Omental fat pad (tissue), 4 donors: ENCODE results near the gene PTPRG. TPM values are rescaled to one million over a fixed set of nuclear protein-coding genes. Genes with fewer than 3 reads are reported as not detected.

Experiments used
- ATAC-seq: fragments of 150-250 bp; one replicate; pipeline ENCODE4 v1.9.1; 2016; ENCODE audit warnings: mild to moderate bottlenecking, moderate library complexity; ENCODE audit not compliant: low FRiP score
- DNase-seq: peaks from one replicate; pipeline ENCODE4 v3.0.0-alpha.2; 2019; ENCODE audit warnings: low spot score
- CTCF ChIP-seq, 3 donors: fragments of 450-650 bp; IDR thresholded peaks; one replicate each; pipeline ENCODE4 v1.5.1; 2016 to 2017; ENCODE audit warnings: antibody characterized with exemption in 3 of 3, mild to moderate bottlenecking in 3 of 3, moderate library complexity in 2 of 3
- total RNA-seq, 4 donors: library from RNA; depleted of rRNA; stranded (reverse); fragments of >200 nt; gene quantifications; one replicate each; pipeline ENCODE4 v1.1.0, GENCODE V29; 2016

PTPRG gene
- total RNA-seq, 4 donors from 2014 or later = 90.0 to 172 (median 104) TPM

DNA sequence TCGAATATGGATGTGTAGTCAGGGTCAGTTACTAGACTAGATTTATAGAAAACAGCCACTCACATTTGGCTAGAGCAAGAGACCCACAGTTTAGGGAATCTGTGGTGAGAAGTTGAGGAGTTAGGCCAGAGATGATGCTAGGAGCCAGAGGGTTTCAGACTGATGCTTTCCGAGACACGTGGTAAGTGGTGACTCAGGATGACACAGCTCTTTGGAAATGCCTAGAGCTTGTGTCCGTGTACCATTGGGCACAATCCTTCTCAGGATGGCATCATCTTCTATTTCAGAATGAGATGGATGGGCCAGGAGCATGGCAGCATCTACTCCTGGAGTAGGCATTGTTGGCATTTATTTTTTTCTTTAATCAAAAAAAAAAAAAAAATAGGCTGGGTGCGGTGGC, 28.5 kb downstream of the PTPRG start:
- TF ChIP-seq CTCF (IDR thresholded peaks at IDR 0.05) = no peak
- ATAC-seq (no peak), DNase-seq (no peak)

DNA sequence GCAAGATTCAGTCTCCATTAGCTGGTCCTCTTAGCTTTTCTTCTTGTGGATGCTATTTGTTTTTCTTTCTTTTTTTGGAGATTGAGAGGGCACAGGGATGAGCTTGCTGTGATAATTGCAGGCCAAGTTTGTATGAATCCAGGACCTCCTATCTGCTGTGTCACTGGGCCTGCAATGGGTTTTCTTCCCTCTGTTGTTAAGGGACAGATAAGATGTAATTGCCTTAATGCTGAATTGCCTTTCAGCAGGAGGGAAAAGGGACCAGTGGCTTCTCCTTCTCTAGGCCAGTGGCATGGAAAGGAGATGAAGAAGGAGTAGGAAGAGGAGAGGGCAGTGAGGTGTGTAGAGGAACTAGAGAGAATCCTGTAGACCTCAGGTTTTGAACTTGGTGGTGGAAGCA, 29.9 kb downstream of the PTPRG start:
- ATAC-seq = no peak
- no peak for TF ChIP-seq CTCF (IDR thresholded peaks at IDR 0.05)

GRCh38 chr3:61593446-61594029, 32.2 kb downstream of the PTPRG start:
- ATAC-seq (no peak), DNase-seq (no peak)

More for the DNA sequence above, 29.9 kb downstream of the PTPRG start:
- no peak for DNase-seq

DNA sequence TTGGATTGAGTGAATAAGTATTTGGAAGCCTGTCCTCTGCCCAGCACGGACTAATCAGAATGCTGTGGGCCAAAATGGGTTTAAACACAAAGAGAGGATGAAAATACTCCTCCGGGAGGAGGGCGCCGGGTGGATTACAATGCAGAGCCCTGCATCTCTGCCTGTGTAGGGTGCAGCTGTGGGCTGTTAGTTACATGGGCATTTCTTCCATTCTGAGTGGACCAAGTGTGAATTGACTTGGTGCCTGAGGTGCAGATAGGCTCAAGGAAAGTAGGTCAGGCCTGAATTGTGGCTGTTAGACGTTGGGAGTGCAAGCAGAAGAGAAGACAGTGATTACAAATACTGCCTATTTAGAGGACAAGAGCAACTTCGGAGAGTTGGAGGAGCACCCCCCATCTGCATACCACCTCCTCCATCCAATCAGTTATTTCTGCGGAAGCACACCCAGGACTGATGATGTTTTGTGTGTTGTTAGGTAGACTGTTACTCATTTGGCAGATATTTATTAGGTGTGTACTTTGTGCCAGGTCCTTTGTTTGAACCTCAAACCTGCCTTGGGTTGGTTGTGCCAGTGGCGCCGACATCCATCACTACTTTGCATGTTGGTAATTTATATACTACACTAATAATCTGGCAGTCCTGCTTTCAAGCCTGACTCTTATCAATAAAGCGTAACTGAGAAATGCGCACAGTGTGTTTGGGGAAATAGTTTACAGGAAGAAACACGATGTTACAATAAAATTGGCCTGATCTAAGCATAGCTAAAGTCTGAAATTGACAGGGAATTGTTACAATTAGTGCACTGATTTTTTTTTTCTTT, 33.0 kb downstream of the PTPRG start:
- ATAC-seq = no peak
- no peak for DNase-seq
- TF ChIP-seq CTCF (IDR thresholded peaks at IDR 0.05) = no peak

More at GRCh38 chr3:61593446-61594029, 32.2 kb downstream of the PTPRG start:
- TF ChIP-seq CTCF (IDR thresholded peaks at IDR 0.05) = no peak

GRCh38 chr3:61594964-61595285, 33.6 kb downstream of the PTPRG start:
- TF ChIP-seq CTCF (IDR thresholded peaks at IDR 0.05) = no peak
- no peak for DNase-seq
- no peak for ATAC-seq

DNA sequence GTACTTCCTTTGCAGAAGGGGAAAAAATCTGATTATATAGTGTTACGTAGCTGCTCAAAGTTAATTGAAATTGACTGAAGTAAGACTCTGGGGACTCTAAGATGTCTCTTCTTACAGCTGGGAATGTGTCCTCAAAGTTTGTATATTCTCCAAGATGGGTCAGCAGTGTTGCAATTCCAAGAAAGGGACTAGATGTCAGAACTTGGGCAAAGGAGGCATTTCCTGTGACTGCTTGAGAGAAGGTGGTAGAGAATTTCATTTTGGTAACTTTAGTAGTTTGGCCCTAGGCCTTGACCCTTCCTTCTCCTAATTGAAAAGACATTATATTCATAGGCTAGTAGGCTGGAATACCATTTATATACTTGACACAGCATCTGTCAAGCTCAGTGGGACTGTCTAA, 33.9 kb downstream of the PTPRG start:
- no peak for TF ChIP-seq CTCF (IDR thresholded peaks at IDR 0.05)
- DNase-seq = no peak
- ATAC-seq = no peak

DNA sequence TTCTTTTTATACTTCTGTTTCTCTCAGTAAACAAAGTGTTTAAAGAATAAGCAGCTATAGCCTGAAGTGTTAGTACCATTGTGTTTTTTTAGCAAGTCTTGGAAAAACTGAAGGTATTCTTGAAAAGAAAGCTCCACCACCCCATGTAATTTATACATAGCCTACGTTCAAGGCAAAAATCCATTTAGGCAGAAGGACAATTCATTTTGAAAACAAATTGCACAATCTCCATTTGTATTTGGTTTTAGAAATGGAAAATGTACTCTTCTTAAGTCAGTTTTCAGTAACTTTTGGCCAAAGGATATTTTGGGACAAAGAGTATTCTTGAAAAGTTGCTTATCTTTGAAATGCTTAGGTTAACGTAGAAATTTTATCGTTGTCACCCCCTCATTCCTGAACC, 34.5 kb downstream of the PTPRG start:
- ATAC-seq (no peak), DNase-seq (no peak)
- TF ChIP-seq CTCF (IDR thresholded peaks at IDR 0.05) = no peak
